RWPE1 (cell line): Measurements from ENCODE around the gene HTR3A.

Experiments
- CTCF ChIA-PET: fragments of 350-600 bp; sonication (Branson Sonifier 250); formaldehyde crosslinking; extraction: SDS; loops from one replicate; lab custom pipeline; 2021; lab: Yijun Ruan, JAX
- POLR2A ChIA-PET: fragments of 400-600 bp; formaldehyde crosslinking; extraction: SDS; loops from one replicate; lab custom pipeline; 2020; ENCODE audit warnings: antibody characterized with exemption; ENCODE audit not compliant: low non-redundant PET; lab: Yijun Ruan, JAX
- DNase-seq: peaks from one replicate; pipeline ENCODE4 v3.0.0; 2012; ENCODE audit warnings: low spot score
- H3K27ac ChIP-seq: fragments of 450-650 bp; 2 replicates; pipeline ENCODE4 v1.5.1; 2017
- CTCF ChIP-seq: fragments of 450-650 bp; conservative IDR thresholded peaks from 2 replicates; pipeline ENCODE4 v1.5.1; 2017; ENCODE audit warnings: low read depth, mild to moderate bottlenecking

HTR3A gene

GRCh38 chr11:113971506-113972195 is 3.3 kb upstream of the HTR3A start:
- no peak for DNase-seq
- ChIA-PET CTCF (interaction anchor here (0.5 kb wide), 1 partner anchor 165 kb away, joined by 3 read pairs; no protein-coding TSS in a partner anchor), POLR2A (no interaction called here)
- no peak overlapping the region for H3K27ac ChIP-seq
- TF ChIP-seq CTCF, result no peak

DNA sequence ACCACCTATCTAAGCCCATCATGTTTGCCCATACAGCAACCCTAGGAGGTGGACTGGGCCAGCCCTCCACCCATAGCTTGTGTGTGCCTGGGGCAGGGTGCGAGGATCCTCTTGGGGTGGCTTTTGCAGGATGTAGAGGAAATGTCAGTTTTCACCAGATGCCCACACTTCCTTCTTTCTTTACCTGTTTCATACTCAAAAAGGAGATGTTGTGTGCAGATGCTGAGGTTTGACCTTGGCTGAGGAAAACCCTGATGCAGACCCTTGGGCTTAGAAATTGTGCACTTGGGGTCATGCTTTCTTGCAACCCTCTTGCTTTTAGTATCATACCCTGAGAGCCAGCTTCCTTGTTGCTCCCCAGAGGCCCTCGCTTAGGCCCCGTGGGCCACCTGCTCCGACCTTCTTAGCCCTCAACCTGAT is 2.2 kb downstream of the HTR3A start:
- no peak for TF ChIP-seq CTCF
- H3K27ac ChIP-seq, result no peak overlapping the region
- DNase-seq, result no peak
- POLR2A ChIA-PET, result no interaction called here
- CTCF ChIA-PET, result no interaction called here

DNA sequence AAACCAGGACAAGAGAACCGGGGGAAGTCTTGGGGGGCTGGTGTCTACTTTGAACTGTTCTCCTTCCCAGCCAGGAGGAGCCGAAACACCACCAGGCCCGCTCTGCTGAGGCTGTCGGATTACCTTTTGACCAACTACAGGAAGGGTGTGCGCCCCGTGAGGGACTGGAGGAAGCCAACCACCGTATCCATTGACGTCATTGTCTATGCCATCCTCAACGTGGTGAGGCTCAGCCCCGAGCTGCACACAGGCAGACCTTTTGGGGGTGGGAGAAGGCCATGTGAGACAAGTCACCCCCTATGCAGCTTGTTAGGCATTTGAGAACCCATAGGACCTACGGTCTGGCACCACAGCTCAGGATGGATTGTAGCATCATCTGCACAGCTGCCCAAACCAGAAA is 2.8 kb downstream of the HTR3A start:
- no peak overlapping the region for H3K27ac ChIP-seq
- ChIA-PET POLR2A (no interaction called here), CTCF (no interaction called here)
- TF ChIP-seq CTCF, result no peak
- DNase-seq, result no peak

DNA sequence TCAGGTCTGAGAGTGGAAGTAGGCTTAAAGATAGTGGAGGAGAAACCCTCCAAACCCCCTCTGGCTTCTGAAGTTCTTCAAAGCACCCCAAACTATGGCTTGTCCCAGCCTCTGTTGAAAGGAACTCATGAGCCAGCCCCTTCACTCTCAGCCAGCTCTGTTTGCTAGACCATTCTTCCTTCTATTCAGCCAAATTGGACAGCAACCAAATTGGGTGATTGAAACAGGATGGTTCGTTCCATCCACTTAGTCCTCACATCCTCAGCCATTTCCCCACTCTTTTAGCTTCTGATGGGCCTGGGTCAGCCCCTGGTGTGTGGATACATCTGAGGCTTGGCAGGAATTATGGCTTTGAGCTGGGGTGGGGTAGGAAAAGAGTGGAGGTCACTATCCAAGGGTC is 4.5 kb downstream of the HTR3A start:
- DNase-seq, result no peak
- CTCF ChIA-PET, result no interaction called here
- TF ChIP-seq CTCF, result no peak
- POLR2A ChIA-PET, result no interaction called here
- H3K27ac ChIP-seq, result no peak overlapping the region

- POLR2A ChIA-PET, result no interaction called here
- TF ChIP-seq CTCF, result no peak
- CTCF ChIA-PET, result no interaction called here
- H3K27ac ChIP-seq, result no peak overlapping the region
- no peak for DNase-seq
These were observed 5.9 kb downstream of the HTR3A start for GRCh38 chr11:113980785-113981184.

DNA sequence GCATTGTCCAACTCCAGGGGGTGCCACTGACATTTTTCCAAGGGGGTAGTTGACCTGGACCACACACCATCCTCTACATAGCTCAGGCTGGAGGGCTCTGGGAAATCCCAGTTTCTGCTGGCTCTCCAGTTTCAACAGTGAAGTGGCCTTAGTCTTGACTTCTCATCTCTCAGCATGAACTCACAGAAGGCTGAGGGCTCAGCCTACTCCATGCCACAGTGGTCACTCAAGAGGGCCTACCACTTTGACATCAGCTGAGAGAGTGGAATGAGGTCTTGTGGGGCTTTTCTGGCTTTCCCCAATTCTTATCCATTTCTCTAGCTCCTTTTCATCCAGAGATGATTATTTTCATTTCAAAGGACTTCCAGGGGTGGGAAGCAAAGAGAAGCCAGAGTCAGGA is 7.4 kb downstream of the HTR3A start:
- CTCF ChIA-PET, result no interaction called here
- TF ChIP-seq CTCF, result no peak

More for the DNA sequence above, 7.4 kb downstream of the HTR3A start:
- H3K27ac ChIP-seq, result no peak overlapping the region
- POLR2A ChIA-PET, result no interaction called here
- DNase-seq, result no peak
